Thoracic aorta (tissue), 2 donors: Measurements from ENCODE around the gene SSC4D. TPM values are rescaled to one million over a fixed set of nuclear protein-coding genes. Genes with fewer than 3 reads are reported as not detected.
A peak's percentile ranks its signal among the peaks of the same experiment; 100 is the strongest.
"Not testable (repeated sequence)": the region's sequence is repeated elsewhere in the genome, so short reads cannot be mapped to it uniquely, and the experiment has no call there.

Source experiments
- ATAC-seq: fragments of 150-250 bp; one replicate; pipeline ENCODE4 v1.8.0; 2017; ENCODE audit warnings: low read depth; ENCODE audit not compliant: insufficient number of reproducible peaks, low FRiP score
- DNase-seq: peaks from one replicate; pipeline ENCODE4 v3.0.0-alpha.2; 2020; ENCODE audit warnings: low spot score
- H3K27ac ChIP-seq, 2 donors: fragments of 200-600 bp; sonication (generic); 1 replicate in 1 of 2; 2 replicates in 1 of 2; pipeline ENCODE4 v1.5.1; 2016; ENCODE audit warnings: mild to moderate bottlenecking in 2 of 2, moderate library complexity in 2 of 2
- H3K27me3 ChIP-seq: fragments of 200-600 bp; sonication (generic); replicated peaks from 2 replicates; pipeline ENCODE4 v1.6.0; 2016; ENCODE audit warnings: mild to moderate bottlenecking; ENCODE audit not compliant: insufficient read depth
- H3K36me3 ChIP-seq: fragments of 200-600 bp; sonication (generic); one replicate; pipeline ENCODE4 v1.5.1; 2016
- H3K4me1 ChIP-seq, 2 donors: fragments of 200-600 bp; sonication (generic); 1 replicate in 1 of 2; 2 replicates in 1 of 2; pipeline versions ENCODE4 v1.5.1 to v1.6.0; 2016; ENCODE audit warnings: low read depth in 2 of 2, mild to moderate bottlenecking in 1 of 2; ENCODE audit not compliant: control insufficient read depth in 1 of 2
- H3K4me3 ChIP-seq: fragments of 200-600 bp; sonication (generic); 2 replicates; pipeline ENCODE4 v1.5.1; 2016; ENCODE audit warnings: mild to moderate bottlenecking
- H3K9me3 ChIP-seq: fragments of 200-600 bp; sonication (generic); 2 replicates; pipeline ENCODE4 v1.5.1; 2016
- CTCF ChIP-seq: fragments of 200-600 bp; sonication (generic); IDR thresholded peaks from one replicate; pipeline ENCODE4 v1.5.1; 2019; ENCODE audit warnings: antibody characterized with exemption
- total RNA-seq, 2 donors: library from RNA; depleted of rRNA; stranded (reverse); fragments of >200 nt; gene quantifications; one replicate each; pipeline versions ENCODE4 v1.1.0 to v1.2.3, GENCODE V29; 2016

SSC4D gene
- total RNA-seq, 2 donors from 2014 or later: 1.5 to 3.2 TPM

GRCh38 chr7:76397409-76398183, 11.9 kb downstream of the SSC4D start:
- ATAC-seq: no peak
- H3K27me3 ChIP-seq: no peaks in the 10 kb centered on the region
- TF ChIP-seq CTCF: no peak
- peaks cover 5 to 17% of the 10 kb centered on the region in 2 donors for H3K4me1 ChIP-seq
- no peak overlapping the region for H3K27ac ChIP-seq
- DNase-seq: peak; percentile 32
- H3K9me3 ChIP-seq: no peaks in the 10 kb centered on the region
- no peaks in the 10 kb centered on the region for H3K36me3 ChIP-seq
- peak overlapping the region; percentile 72 for H3K4me3 ChIP-seq

GRCh38 chr7:76396864-76397263, 12.6 kb downstream of the SSC4D start:
- no peak overlapping the region for H3K27ac ChIP-seq
- TF ChIP-seq CTCF: no peak
- peak overlapping the region; percentile 72 for H3K4me3 ChIP-seq
- ATAC-seq (no peak), DNase-seq (no peak)
- H3K4me1 ChIP-seq: peaks cover 6 to 19% of the 10 kb centered on the region in 2 donors
- H3K27me3 ChIP-seq: no peaks in the 10 kb centered on the region
- H3K36me3 ChIP-seq: no peaks in the 10 kb centered on the region
- H3K9me3 ChIP-seq: no peaks in the 10 kb centered on the region

- no peaks in the 10 kb centered on the region for H3K9me3 ChIP-seq
- TF ChIP-seq CTCF: no peak
- no peaks in the 10 kb centered on the region for H3K36me3 ChIP-seq
- DNase-seq (no peak), ATAC-seq (no peak)
- no peak overlapping the region for H3K4me3 ChIP-seq
- H3K4me1 ChIP-seq: peaks cover 6 to 19% of the 10 kb centered on the region in 2 donors
- H3K27ac ChIP-seq: no peak overlapping the region
- H3K27me3 ChIP-seq: no peaks in the 10 kb centered on the region
Observed at GRCh38 chr7:76395965-76396726, 13.4 kb downstream of the SSC4D start.

GRCh38 chr7:76395605-76395964, 13.9 kb downstream of the SSC4D start:
- ATAC-seq, H3K4me3 ChIP-seq, H3K27me3 ChIP-seq, H3K9me3 ChIP-seq, DNase-seq, H3K27ac ChIP-seq, H3K36me3 ChIP-seq: not testable (repeated sequence)
- H3K4me1 ChIP-seq: peaks cover 6 to 19% of the 10 kb centered on the region in 2 donors

GRCh38 chr7:76394957-76395356, 14.5 kb downstream of the SSC4D start:
- DNase-seq (no peak), ATAC-seq (no peak)
- H3K4me3 ChIP-seq: no peak overlapping the region
- H3K36me3 ChIP-seq: no peaks in the 10 kb centered on the region
- no peaks in the 10 kb centered on the region for H3K9me3 ChIP-seq
- H3K27ac ChIP-seq: no peak overlapping the region
- H3K27me3 ChIP-seq: no peaks in the 10 kb centered on the region
- H3K4me1 ChIP-seq: peaks cover 6 to 19% of the 10 kb centered on the region in 2 donors
- TF ChIP-seq CTCF: no peak
